ENCODE data around the gene CCDC18. TPM values are rescaled to one million over a fixed set of nuclear protein-coding genes. Genes with fewer than 3 reads are reported as not detected.
"Not testable (repeated sequence)": the region's sequence is repeated elsewhere in the genome, so short reads cannot be mapped to it uniquely, and the experiment has no call there.

CCDC18 gene
- total RNA-seq, 2 donors from 2014 or later, result 5.0 to 6.9 TPM

- H3K36me3 ChIP-seq, result no peaks in the 10 kb centered on the region
- TF ChIP-seq CTCF (IDR thresholded peaks at IDR 0.05), result no peak
Measured at GRCh38 chr1:93215322-93215721, 34.8 kb downstream of the CCDC18 start.

GRCh38 chr1:93219443-93219842, 38.9 kb downstream of the CCDC18 start:
- Histone ChIP-seq H3K27ac (no peak overlapping the region), H3K4me3 (no peak overlapping the region), H3K27me3 (no peaks in the 10 kb centered on the region), H3K9me3 (no peaks in the 10 kb centered on the region), H3K36me3 (no peaks in the 10 kb centered on the region), H3K4me1 (no peaks in the 10 kb centered on the region)
- DNase-seq (ENCODE audit: low spot score), result no peak
- no peak for TF ChIP-seq CTCF (IDR thresholded peaks at IDR 0.05)

More at GRCh38 chr1:93215322-93215721, 34.8 kb downstream of the CCDC18 start:
- DNase-seq (ENCODE audit: low spot score), result no peak
- H3K4me1 ChIP-seq, result no peaks in the 10 kb centered on the region
- H3K27ac ChIP-seq, result no peak overlapping the region
- no peaks in the 10 kb centered on the region for H3K27me3 ChIP-seq
- no peaks in the 10 kb centered on the region for H3K9me3 ChIP-seq
- H3K4me3 ChIP-seq, result no peak overlapping the region

GRCh38 chr1:93220716-93221115, 40.2 kb downstream of the CCDC18 start:
- not testable (repeated sequence) for DNase-seq (ENCODE audit: low spot score); H3K4me3 ChIP-seq; H3K27ac ChIP-seq; H3K27me3 ChIP-seq; H3K4me1 ChIP-seq; H3K9me3 ChIP-seq; H3K36me3 ChIP-seq

GRCh38 chr1:93221913-93222312, 41.4 kb downstream of the CCDC18 start:
- Histone ChIP-seq H3K4me3 (no peak overlapping the region), H3K36me3 (no peaks in the 10 kb centered on the region), H3K4me1 (no peaks in the 10 kb centered on the region), H3K27ac (no peak overlapping the region), H3K27me3 (no peaks in the 10 kb centered on the region), H3K9me3 (no peaks in the 10 kb centered on the region)
- TF ChIP-seq CTCF (IDR thresholded peaks at IDR 0.05), result no peak
- DNase-seq (ENCODE audit: low spot score), result no peak

GRCh38 chr1:93223023-93223675, 42.6 kb downstream of the CCDC18 start:
- no peaks in the 10 kb centered on the region for H3K36me3 ChIP-seq
- H3K27ac ChIP-seq, result no peak overlapping the region
- H3K4me1 ChIP-seq, result no peaks in the 10 kb centered on the region
- H3K9me3 ChIP-seq, result no peaks in the 10 kb centered on the region
- TF ChIP-seq CTCF (IDR thresholded peaks at IDR 0.05), result no peak
- no peak overlapping the region for H3K4me3 ChIP-seq
- H3K27me3 ChIP-seq, result no peaks in the 10 kb centered on the region
- DNase-seq (ENCODE audit: low spot score), result no peak

GRCh38 chr1:93235261-93235660, 54.7 kb downstream of the CCDC18 start:
- no peaks in the 10 kb centered on the region for H3K36me3 ChIP-seq
- TF ChIP-seq CTCF (IDR thresholded peaks at IDR 0.05), result no peak
- no peak overlapping the region for H3K27ac ChIP-seq
- no peak for DNase-seq (ENCODE audit: low spot score)
- no peaks in the 10 kb centered on the region for H3K4me1 ChIP-seq
- H3K4me3 ChIP-seq, result no peak overlapping the region
- H3K9me3 ChIP-seq, result no peaks in the 10 kb centered on the region
- H3K27me3 ChIP-seq, result no peaks in the 10 kb centered on the region
